ENCODE data around the gene GRAP. TPM values are rescaled to one million over a fixed set of nuclear protein-coding genes. Genes with fewer than 3 reads are reported as not detected.

The GRAP gene
- total RNA-seq, 2 donors from 2014 or later = 0.27 to 11.1 TPM

- 94% methylated on average over 11 of the region's 11 CpGs for WGBS
- intact Hi-C loops (cut with DNase I) = no loop called here
- Histone ChIP-seq H3K4me3 (no peak overlapping the region), H3K9me3 (no peaks in the 10 kb centered on the region), H3K27ac (no peak overlapping the region), H3K27me3 (replicated peaks; ENCODE audit: insufficient read depth) (no peaks in the 10 kb centered on the region), H3K36me3 (no peaks in the 10 kb centered on the region), H3K4me1 (replicated peaks) (no peaks in the 10 kb centered on the region)
- no peak for TF ChIP-seq CTCF (IDR thresholded peaks at IDR 0.05)
- no peak for TF ChIP-seq POLR2AphosphoS5 (IDR thresholded peaks at IDR 0.05)
- no peak for DNase-seq (ENCODE audit: low spot score)
These were observed 32.7 kb downstream of the GRAP start for GRCh38 chr17:19013806-19014627.

DNA sequence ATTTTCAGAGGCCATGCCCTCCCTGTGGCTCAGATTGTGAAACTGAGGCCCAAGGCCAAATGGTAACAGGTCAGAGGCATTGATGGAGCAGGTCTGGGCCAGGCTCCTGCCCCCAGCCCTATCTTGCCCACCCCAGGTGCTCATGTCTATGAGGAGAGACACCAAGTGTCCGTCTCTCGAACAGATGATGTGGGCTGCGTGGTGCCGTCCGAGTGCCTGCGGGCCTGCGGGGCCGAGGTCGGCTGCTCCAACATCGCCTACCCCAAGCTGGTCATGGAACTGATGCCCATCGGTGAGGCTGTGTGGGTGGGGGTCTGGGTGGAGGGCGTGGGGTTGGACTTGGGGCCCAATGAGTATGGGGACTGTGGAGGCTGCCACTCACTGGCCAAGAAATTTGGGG is 33.5 kb downstream of the GRAP start:
- Histone ChIP-seq H3K9me3 (no peaks in the 10 kb centered on the region), H3K36me3 (no peaks in the 10 kb centered on the region), H3K27me3 (replicated peaks; ENCODE audit: insufficient read depth) (no peaks in the 10 kb centered on the region), H3K4me3 (no peak overlapping the region), H3K4me1 (replicated peaks) (no peaks in the 10 kb centered on the region), H3K27ac (no peak overlapping the region)
- DNase-seq (ENCODE audit: low spot score) = no peak
- intact Hi-C loops (cut with DNase I) = no loop called here
- 100% methylated on average over 7 of the region's 12 CpGs for WGBS
- TF ChIP-seq CTCF (IDR thresholded peaks at IDR 0.05) = no peak
- TF ChIP-seq POLR2A (IDR thresholded peaks at IDR 0.05) = no peak
- TF ChIP-seq POLR2AphosphoS5 (IDR thresholded peaks at IDR 0.05) = no peak

DNA sequence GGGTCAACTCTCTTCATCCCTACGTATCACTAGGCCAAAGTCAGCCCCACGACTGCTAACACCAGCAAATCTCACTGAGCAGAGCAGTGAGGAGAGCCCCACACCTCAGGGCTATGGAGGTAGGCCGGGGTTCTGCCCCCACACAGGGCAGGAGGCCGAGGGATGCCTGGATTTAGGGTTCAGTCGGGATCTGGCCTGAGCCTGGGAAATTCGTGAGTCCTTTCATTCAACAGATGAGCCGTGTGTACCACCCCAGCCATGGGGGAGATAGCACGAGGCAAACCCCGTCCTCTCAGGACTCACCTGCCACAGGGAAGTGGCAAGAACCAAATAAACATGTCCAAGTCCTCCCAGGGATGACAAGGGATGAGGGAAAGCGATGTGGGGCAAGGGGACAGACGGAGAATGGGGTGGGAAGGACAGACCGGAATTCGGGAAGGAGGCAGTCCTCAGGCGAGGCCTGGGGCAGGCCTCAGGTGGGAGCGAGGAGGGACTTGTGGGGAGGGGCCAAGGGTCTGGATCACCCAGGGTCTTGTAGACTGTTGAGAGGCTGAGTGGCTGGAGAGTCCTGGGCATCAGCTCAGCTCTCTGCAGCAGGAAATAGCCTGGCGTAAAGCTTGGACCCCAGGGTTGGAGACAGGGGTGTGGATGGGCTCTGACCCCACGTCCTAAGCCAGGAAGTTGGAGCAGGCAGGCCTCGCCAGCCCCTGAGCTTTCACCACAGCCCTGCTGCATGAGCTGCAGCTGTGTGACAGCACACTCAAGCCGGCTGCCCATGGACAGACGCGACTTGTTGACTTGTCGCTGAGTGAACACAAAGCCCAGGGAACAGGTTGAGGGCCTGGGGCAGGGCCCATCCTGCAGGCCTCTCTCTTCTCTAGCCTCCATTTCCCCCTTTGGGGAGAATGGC is 34.3 kb downstream of the GRAP start:
- 93% methylated on average over 22 of the region's 22 CpGs for WGBS
- Histone ChIP-seq H3K4me1 (replicated peaks) (no peaks in the 10 kb centered on the region), H3K9me3 (no peaks in the 10 kb centered on the region), H3K36me3 (no peaks in the 10 kb centered on the region), H3K4me3 (no peak overlapping the region), H3K27ac (no peak overlapping the region), H3K27me3 (replicated peaks; ENCODE audit: insufficient read depth) (no peaks in the 10 kb centered on the region)
- intact Hi-C loops (cut with DNase I) = no loop called here
- DNase-seq (ENCODE audit: low spot score) = no peak
- TF ChIP-seq CTCF (IDR thresholded peaks at IDR 0.05) = no peak
- TF ChIP-seq POLR2A (IDR thresholded peaks at IDR 0.05) = no peak
- TF ChIP-seq POLR2AphosphoS5 (IDR thresholded peaks at IDR 0.05) = no peak

GRCh38 chr17:19011581-19011980 is 35.2 kb downstream of the GRAP start:
- Histone ChIP-seq H3K9me3 (no peaks in the 10 kb centered on the region), H3K4me1 (replicated peaks) (no peaks in the 10 kb centered on the region), H3K27ac (no peak overlapping the region), H3K4me3 (no peak overlapping the region), H3K36me3 (no peaks in the 10 kb centered on the region), H3K27me3 (replicated peaks; ENCODE audit: insufficient read depth) (no peaks in the 10 kb centered on the region)
- WGBS = 93% methylated on average over 6 of the region's 6 CpGs
- intact Hi-C loops (cut with DNase I) = no loop called here
- TF ChIP-seq CTCF (IDR thresholded peaks at IDR 0.05) (no peak), POLR2AphosphoS5 (IDR thresholded peaks at IDR 0.05) (no peak), POLR2A (IDR thresholded peaks at IDR 0.05) (no peak)
- no peak for DNase-seq (ENCODE audit: low spot score)

All from prostate gland (tissue), 2 donors.